ENCODE measurements around the gene LRRFIP1. TPM values are rescaled to one million over a fixed set of nuclear protein-coding genes. Genes with fewer than 3 reads are reported as not detected.
"Not testable (repeated sequence)": the region's sequence is repeated elsewhere in the genome, so short reads cannot be mapped to it uniquely, and the experiment has no call there.

The LRRFIP1 gene
- polyA plus RNA-seq, 1 experiment, result 50.4 TPM

DNA sequence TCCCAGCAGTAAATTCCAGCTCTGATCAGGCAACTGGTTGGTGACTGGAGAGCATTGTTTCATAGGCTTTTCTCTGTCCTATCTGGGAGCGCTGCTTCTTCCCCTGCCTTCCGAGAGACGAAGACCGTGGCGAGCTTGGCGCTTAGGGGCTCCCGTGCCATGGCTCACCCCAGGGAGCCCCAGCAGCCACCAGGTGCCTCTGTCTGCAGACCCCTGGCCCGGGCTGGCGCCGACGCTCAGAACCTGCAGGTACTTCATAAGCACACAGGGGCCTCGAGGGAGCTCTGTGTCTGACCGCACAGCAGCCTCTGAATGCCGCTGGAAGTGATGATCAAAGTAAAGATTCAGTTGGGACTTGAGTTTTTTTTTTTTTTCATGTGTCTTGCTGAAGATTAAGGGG, 152.1 kb downstream of the LRRFIP1 start:
- CTCF ChIA-PET, result interaction anchor here (1.6 kb wide), 1 partner anchor 207 kb away, joined by 4 read pairs; no protein-coding TSS in a partner anchor
- Histone ChIP-seq H3K4me3 (ENCODE audit: low read depth, low read length) (no peak overlapping the region), H3K36me3 (ENCODE audit: control insufficient read depth, insufficient read depth, low read length) (peaks cover 29% of the 10 kb centered on the region), H3K27me3 (ENCODE audit: control insufficient read depth, insufficient read depth, low read length) (no peaks in the 10 kb centered on the region)
- DNase-seq (ENCODE audit: low read depth), result no peak
- TF ChIP-seq, protein P1, sequence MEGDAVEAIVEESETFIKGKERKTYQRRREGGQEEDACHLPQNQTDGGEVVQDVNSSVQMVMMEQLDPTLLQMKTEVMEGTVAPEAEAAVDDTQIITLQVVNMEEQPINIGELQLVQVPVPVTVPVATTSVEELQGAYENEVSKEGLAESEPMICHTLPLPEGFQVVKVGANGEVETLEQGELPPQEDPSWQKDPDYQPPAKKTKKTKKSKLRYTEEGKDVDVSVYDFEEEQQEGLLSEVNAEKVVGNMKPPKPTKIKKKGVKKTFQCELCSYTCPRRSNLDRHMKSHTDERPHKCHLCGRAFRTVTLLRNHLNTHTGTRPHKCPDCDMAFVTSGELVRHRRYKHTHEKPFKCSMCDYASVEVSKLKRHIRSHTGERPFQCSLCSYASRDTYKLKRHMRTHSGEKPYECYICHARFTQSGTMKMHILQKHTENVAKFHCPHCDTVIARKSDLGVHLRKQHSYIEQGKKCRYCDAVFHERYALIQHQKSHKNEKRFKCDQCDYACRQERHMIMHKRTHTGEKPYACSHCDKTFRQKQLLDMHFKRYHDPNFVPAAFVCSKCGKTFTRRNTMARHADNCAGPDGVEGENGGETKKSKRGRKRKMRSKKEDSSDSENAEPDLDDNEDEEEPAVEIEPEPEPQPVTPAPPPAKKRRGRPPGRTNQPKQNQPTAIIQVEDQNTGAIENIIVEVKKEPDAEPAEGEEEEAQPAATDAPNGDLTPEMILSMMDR (IDR thresholded peaks at IDR 0.05; ENCODE audit: insufficient read depth, low read depth, low read length), result no peak
- POLR2A ChIA-PET, result no interaction called here

DNA sequence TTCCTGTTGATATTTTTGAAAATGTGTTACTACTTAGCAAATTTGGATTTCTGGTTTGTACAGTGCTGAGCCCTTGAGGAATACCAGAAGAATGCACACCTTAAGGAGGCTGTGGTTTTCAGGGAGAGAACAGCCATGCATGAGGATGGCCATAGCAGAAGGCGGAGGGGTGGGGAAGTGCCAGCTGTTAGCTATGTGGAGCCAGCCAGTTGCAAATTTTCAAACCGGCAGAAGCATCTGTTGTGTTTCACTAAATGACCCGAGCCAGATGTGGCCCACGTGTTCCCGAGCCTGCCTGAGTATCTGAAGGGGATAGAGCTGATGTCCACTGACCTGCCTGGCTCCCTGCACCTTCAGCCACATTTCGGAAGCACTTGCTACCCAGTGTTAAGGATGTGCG, 154.8 kb downstream of the LRRFIP1 start:
- ChIA-PET CTCF (interaction anchor here (1.6 to 1.8 kb wide), 2 partner anchors 9 to 201 kb away, joined by 4 read pairs; no protein-coding TSS in a partner anchor), POLR2A (no interaction called here)
- H3K27me3 ChIP-seq (ENCODE audit: control insufficient read depth, insufficient read depth, low read length), result no peaks in the 10 kb centered on the region
- DNase-seq (ENCODE audit: low read depth), result no peak
- TF ChIP-seq, protein P1 (IDR thresholded peaks at IDR 0.05; ENCODE audit: insufficient read depth, low read depth, low read length), result no peak
- peaks cover 23% of the 10 kb centered on the region for H3K36me3 ChIP-seq (ENCODE audit: control insufficient read depth, insufficient read depth, low read length)
- no peak overlapping the region for H3K4me3 ChIP-seq (ENCODE audit: low read depth, low read length)

DNA sequence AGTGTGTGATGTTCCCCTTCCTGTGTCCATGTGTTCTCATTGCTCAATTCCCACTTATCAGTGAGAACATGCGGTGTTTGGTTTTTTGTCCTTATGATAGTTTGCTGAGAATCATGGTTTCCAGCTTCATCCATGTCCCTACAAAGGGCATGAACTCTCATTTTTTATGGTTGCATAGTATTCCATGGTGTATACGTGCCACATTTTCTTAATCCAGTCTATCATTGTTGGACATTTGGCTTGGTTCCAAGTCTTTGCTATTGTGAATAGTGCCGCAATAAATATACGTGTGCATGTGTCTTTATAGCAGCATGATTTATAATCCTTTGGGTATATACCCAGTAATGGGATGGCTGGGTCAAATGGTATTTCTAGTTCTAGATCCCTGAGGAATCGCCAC, 156.3 kb downstream of the LRRFIP1 start:
- POLR2A ChIA-PET; DNase-seq (ENCODE audit: low read depth); H3K27me3 ChIP-seq (ENCODE audit: control insufficient read depth, insufficient read depth, low read length); H3K4me3 ChIP-seq (ENCODE audit: low read depth, low read length): not testable (repeated sequence)
- CTCF ChIA-PET, result interaction anchor here (1.6 kb wide), 1 partner anchor 10 kb away, joined by 4 read pairs; no protein-coding TSS in a partner anchor
- peaks cover 19% of the 10 kb centered on the region for H3K36me3 ChIP-seq (ENCODE audit: control insufficient read depth, insufficient read depth, low read length)

DNA sequence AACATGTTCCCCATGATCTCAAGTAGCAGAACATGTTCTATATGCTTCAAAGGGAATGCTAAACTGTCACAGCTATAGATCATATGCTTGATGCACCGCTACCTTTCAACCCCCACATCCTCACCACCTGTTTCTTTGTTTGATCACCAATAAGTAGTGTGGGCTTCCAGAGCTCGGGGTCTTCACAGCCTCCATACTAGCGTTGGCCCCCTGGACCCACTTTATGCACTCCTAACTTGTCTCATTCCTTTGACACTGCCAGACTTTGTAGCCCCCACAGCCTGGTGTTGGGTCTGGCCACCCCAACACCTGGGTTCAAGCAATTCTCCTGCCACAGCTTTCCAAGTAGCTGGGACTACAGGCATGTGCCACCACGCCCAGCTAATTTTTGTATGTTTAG, 159.5 kb downstream of the LRRFIP1 start:
- no peak for DNase-seq (ENCODE audit: low read depth)
- peaks cover 3% of the 10 kb centered on the region for H3K36me3 ChIP-seq (ENCODE audit: control insufficient read depth, insufficient read depth, low read length)
- H3K4me3 ChIP-seq (ENCODE audit: low read depth, low read length), result no peak overlapping the region
- no peaks in the 10 kb centered on the region for H3K27me3 ChIP-seq (ENCODE audit: control insufficient read depth, insufficient read depth, low read length)
- ChIA-PET CTCF (no interaction called here), POLR2A (no interaction called here)
- TF ChIP-seq, protein P1 (IDR thresholded peaks at IDR 0.05; ENCODE audit: insufficient read depth, low read depth, low read length), result no peak

DNA sequence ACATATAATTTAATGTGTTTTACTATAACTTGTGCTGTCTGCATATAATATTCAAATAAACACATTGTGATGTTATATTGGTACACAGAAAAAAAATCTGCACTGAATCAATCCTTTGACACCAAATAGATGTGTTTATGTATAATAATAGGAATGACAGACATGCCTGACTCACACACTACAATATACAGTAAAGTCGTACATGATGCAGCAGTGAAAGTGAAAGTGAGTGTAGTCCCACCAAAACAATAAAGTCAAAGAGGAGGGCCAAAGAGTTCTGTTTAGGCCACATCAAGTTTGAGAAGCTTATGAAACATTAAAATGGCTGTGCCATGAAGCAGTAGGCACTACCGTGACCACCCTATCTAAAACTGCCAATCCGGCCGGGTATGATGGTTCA, 163.0 kb downstream of the LRRFIP1 start:
- Histone ChIP-seq H3K36me3 (ENCODE audit: control insufficient read depth, insufficient read depth, low read length) (no peaks in the 10 kb centered on the region), H3K4me3 (ENCODE audit: low read depth, low read length) (no peak overlapping the region), H3K27me3 (ENCODE audit: control insufficient read depth, insufficient read depth, low read length) (no peaks in the 10 kb centered on the region)
- TF ChIP-seq, protein P1 (IDR thresholded peaks at IDR 0.05; ENCODE audit: insufficient read depth, low read depth, low read length), result no peak
- ChIA-PET CTCF (interaction anchor here (1.8 kb wide), 1 partner anchor 15 kb away, joined by 6 read pairs; no protein-coding TSS in a partner anchor), POLR2A (no interaction called here)
- DNase-seq (ENCODE audit: low read depth), result no peak
